ENCODE data around the gene ACAD10.

DNA sequence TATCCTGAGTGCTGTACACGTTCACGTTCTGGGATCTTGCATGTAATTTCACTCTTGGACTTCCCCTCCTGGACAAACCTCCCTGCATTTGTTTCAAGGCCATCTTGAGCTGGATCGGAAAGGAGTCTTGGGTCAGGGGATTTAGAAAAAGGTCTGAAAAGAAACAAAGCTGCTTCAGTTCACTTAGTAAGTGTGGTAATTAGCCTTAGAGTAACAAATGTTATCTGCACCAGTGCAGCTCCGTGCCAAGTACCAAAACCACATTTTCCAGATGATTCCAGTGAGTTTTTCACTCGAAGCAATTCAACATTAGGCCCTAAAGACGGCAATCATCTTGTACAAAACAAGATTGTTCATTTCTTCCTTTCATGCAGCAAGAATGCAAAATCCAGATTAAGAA is 47.3 kb upstream of the ACAD10 start:
- TF ChIP-seq, protein P1, sequence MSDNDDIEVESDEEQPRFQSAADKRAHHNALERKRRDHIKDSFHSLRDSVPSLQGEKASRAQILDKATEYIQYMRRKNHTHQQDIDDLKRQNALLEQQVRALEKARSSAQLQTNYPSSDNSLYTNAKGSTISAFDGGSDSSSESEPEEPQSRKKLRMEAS (IDR thresholded peaks at IDR 0.05; ENCODE audit: low read depth, low read length): no peak
- TF ChIP-seq, protein P2, sequence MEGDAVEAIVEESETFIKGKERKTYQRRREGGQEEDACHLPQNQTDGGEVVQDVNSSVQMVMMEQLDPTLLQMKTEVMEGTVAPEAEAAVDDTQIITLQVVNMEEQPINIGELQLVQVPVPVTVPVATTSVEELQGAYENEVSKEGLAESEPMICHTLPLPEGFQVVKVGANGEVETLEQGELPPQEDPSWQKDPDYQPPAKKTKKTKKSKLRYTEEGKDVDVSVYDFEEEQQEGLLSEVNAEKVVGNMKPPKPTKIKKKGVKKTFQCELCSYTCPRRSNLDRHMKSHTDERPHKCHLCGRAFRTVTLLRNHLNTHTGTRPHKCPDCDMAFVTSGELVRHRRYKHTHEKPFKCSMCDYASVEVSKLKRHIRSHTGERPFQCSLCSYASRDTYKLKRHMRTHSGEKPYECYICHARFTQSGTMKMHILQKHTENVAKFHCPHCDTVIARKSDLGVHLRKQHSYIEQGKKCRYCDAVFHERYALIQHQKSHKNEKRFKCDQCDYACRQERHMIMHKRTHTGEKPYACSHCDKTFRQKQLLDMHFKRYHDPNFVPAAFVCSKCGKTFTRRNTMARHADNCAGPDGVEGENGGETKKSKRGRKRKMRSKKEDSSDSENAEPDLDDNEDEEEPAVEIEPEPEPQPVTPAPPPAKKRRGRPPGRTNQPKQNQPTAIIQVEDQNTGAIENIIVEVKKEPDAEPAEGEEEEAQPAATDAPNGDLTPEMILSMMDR (IDR thresholded peaks at IDR 0.05; ENCODE audit: low read depth, low read length): no peak
- no peak for TF ChIP-seq POLR2A (IDR thresholded peaks at IDR 0.05; ENCODE audit: extremely low read depth, insufficient read length)

Data from NB4 (cell line).